Measurements from ENCODE around the gene CFAP410.

GRCh38 chr21:44320847-44321246, 18.3 kb downstream of the CFAP410 start:
- TF ChIP-seq CTCF (IDR thresholded peaks at IDR 0.05) (no peak), POLR2A (IDR thresholded peaks at IDR 0.05) (no peak), POLR2AphosphoS5 (IDR thresholded peaks at IDR 0.05) (no peak), EP300 (IDR thresholded peaks at IDR 0.05) (no peak)

Measured in stomach (tissue), 4 donors.